Activated T-cell treated with anti-CD3 and anti-CD28 coated beads, Interleukin-2, amount 50 U/mL, for 72 hours (primary cell): Measurements from ENCODE around the gene PSG7. TPM values are rescaled to one million over a fixed set of nuclear protein-coding genes. Genes with fewer than 3 reads are reported as not detected.
"Not testable (repeated sequence)": the region's sequence is repeated elsewhere in the genome, so short reads cannot be mapped to it uniquely, and the experiment has no call there.

Experiments
- ATAC-seq, 2 donors: fragments of 150-1000 bp; cut with Tn5 transposase; replicated peaks in 1 of 2; 2 replicates each; pipeline ENCODE4 v1.10.0; 2021; ENCODE audit warnings: moderate library complexity in 2 of 2, mild to moderate bottlenecking in 1 of 2
- DNase-seq, 2 donors: peaks; one replicate each; pipeline ENCODE4 v3.0.0; 2021 to 2022; ENCODE audit warnings: mixed read lengths in 1 of 2
- H3K27ac Mint-ChIP-seq: one replicate; pipeline ENCODE4 v1.8.0; 2022; ENCODE audit warnings: mild to moderate bottlenecking, moderate library complexity, mixed read lengths
- H3K27me3 Mint-ChIP-seq: one replicate; pipeline ENCODE4 v1.8.0; 2022; ENCODE audit warnings: low read depth, mixed read lengths
- H3K36me3 Mint-ChIP-seq, 2 donors: one replicate each; pipeline ENCODE4 v1.8.0; 2022; ENCODE audit warnings: mixed read lengths in 2 of 2, mild to moderate bottlenecking in 1 of 2; ENCODE audit not compliant: insufficient read depth in 2 of 2
- H3K4me1 Mint-ChIP-seq: one replicate; pipeline ENCODE4 v1.8.0; 2022; ENCODE audit warnings: low read depth, mixed read lengths
- H3K4me3 Mint-ChIP-seq, 2 donors: one replicate each; pipeline ENCODE4 v1.8.0; 2022; ENCODE audit warnings: mild to moderate bottlenecking in 2 of 2, mixed read lengths in 2 of 2, moderate library complexity in 2 of 2
- H3K9me3 Mint-ChIP-seq, 2 donors: one replicate each; pipeline ENCODE4 v1.8.0; 2022; ENCODE audit warnings: mixed read lengths in 2 of 2
- total RNA-seq, 2 donors: library from RNA; stranded (reverse); gene quantifications; one replicate each; pipeline ENCODE4 v1.2.3, GENCODE V29; 2022

PSG7 gene
- not detected for total RNA-seq

DNA sequence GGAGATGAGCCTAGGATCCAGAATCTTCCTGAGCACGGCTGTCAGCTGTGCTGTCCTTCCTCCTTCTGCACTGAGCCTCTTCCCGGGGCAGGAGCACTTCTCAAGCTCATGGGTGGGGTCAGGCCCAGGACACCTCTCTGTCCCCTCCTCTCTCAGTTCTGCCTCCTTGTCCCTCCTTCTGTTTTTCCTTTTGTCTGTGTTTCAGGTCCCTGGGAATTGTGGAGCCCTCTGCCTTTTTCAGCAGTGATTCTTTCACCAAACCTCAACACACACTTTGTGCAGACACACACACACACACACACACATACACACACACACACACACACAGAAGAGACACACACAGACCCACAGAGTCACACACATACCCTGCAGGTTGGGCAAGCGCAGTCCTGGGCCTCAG lies at the start of gene PSG7:
Gene PSG7, minus strand, starts transcription at position 101 of the 400 bp plus-strand sequence. CDS start 131 bp downstream, outside the sequence.
- not testable (repeated sequence) for H3K4me3 Mint-ChIP-seq

DNA sequence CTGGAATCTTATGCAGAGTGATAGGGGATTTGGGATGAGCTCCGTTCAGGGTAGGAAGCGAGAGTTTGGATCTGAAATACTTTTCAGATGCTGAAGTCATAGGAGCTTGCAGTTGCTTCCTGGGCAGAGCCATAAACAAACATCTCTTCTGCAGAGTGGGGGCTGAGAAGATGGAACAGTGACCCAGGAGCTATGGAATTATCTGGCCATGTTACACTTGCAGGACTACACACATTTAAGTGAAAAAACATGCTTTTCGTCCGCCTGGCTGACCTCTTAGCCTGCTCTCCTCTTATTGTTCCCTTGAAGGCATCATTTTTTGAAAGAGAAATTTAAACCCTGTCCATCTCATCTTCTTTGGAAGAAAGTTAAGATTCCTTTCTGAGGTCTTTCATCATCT lies 48.6 kb upstream of the PSG7 start:
- Mint-ChIP-seq H3K27ac (no peak overlapping the region), H3K9me3 (peaks cover 2 to 3% of the 10 kb centered on the region in 2 donors), H3K27me3 (no peaks in the 10 kb centered on the region), H3K36me3 (peaks cover 1 to 2% of the 10 kb centered on the region in 2 donors), H3K4me1 (no peaks in the 10 kb centered on the region), H3K4me3 (no peak overlapping the region)
- no peak for ATAC-seq
- no peak for DNase-seq

More for the DNA sequence above, at the start of gene PSG7:
- H3K9me3 Mint-ChIP-seq, H3K36me3 Mint-ChIP-seq, ATAC-seq, H3K27me3 Mint-ChIP-seq, H3K4me1 Mint-ChIP-seq, H3K27ac Mint-ChIP-seq, DNase-seq: not testable (repeated sequence)

DNA sequence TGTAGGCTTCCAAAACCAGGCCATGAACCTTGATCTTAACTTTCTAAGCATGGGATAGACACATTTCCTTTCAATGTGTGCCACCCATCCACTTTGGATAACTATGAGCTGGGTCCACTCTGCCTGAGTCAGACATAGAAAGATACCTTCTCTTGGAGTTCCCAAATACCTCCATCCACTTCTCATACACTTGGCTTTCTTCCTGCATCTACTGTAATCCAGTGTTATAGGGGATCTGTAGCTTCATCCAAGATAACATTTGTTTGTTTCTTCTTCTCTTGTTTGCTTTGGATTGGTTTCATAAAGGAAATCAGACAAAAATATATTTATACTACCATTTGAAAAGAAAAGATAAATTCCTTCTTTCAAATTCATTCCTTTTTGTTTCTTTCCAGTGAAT lies 45.1 kb upstream of the PSG7 start:
- H3K36me3 Mint-ChIP-seq, H3K4me1 Mint-ChIP-seq, H3K9me3 Mint-ChIP-seq, H3K27ac Mint-ChIP-seq, DNase-seq, H3K4me3 Mint-ChIP-seq, ATAC-seq, H3K27me3 Mint-ChIP-seq: not testable (repeated sequence)

DNA sequence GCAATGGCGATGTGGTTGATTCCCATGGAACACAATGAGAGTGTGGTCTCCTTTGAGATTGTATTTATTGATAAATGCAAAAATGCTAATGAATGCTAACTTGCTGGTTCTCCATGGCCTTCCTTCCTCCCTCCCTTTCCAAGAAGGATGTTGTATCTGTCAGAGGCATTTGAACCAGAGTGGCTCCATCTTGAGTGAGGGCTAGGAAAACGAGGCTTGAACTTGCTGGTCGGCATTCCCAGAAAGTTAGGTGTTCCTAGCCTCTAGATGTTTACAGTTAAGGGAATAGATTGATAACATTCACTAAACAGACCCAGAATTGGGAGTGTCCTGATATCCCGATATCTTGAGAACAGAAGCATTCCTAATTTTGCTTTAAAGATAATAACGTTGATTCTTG lies 34.4 kb upstream of the PSG7 start:
- H3K4me1 Mint-ChIP-seq, H3K9me3 Mint-ChIP-seq, DNase-seq, ATAC-seq, H3K27ac Mint-ChIP-seq, H3K27me3 Mint-ChIP-seq, H3K4me3 Mint-ChIP-seq, H3K36me3 Mint-ChIP-seq: not testable (repeated sequence)

DNA sequence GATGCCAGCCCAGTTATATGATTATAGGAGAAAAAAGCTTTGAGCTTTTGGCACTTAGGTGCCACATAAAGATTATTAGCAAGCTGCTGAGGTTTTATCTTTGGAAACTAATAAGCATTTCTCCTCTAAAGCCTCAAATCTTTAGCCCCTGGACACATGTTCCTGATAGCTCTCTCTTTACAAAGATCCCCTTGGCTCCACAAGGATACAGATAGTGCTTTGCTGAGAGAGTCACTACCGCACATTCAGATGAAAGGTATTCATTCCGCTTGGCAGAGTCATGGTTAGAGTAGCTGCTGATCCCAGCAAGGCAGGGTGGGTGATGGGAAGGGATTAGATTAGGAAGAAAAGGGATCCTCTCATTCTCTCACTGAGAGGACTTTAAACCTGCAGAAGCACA lies 28.2 kb upstream of the PSG7 start:
- Mint-ChIP-seq H3K27me3 (no peaks in the 10 kb centered on the region), H3K4me1 (no peaks in the 10 kb centered on the region), H3K9me3 (no peaks in the 10 kb centered on the region), H3K4me3 (no peak overlapping the region), H3K36me3 (no peaks in the 10 kb centered on the region), H3K27ac (no peak overlapping the region)
- DNase-seq (no peak), ATAC-seq (no peak)

DNA sequence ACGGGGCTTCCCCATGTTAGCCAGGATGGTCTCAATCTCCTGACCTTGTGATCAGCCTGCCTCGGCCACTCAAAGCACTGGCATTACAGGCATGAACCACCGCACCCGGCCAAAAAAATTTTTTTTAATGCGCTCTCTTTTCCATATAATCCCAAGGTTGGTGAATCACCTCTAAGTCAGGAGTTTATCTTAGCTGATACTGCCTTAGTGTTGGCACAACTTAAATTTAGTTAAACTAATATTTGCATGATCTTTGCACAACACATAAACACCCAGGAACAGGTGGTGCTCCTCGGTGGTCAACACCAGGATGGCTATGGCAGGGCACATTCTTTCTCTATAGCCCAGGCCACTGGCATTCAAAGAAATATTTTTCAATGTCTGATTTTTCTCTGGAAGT lies 24.1 kb upstream of the PSG7 start:
- Mint-ChIP-seq H3K4me1 (no peaks in the 10 kb centered on the region), H3K9me3 (no peaks in the 10 kb centered on the region), H3K36me3 (no peaks in the 10 kb centered on the region), H3K4me3 (no peak overlapping the region), H3K27me3 (no peaks in the 10 kb centered on the region), H3K27ac (no peak overlapping the region)
- ATAC-seq (no peak), DNase-seq (no peak)

DNA sequence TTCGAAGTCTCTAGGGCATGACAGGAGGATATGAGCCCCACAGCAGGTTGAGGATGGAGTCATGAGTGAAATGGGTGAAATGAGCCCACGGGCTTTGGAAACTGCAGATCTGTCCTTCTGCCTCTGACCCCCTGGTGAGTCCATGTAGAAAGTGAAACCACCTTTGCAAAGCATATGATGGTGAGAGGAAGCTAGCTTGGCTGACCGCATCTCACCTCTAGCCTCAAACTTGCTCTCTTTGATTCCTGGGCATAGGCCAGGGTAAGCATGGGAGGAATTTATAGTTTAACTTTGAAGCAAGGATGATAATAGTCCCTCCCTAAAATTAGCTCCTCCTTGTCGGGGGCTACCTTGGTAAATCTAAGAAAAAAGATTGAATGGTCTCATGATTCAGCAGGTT lies 15.1 kb upstream of the PSG7 start:
- ATAC-seq, H3K9me3 Mint-ChIP-seq, H3K4me3 Mint-ChIP-seq, H3K36me3 Mint-ChIP-seq, DNase-seq, H3K27me3 Mint-ChIP-seq, H3K27ac Mint-ChIP-seq, H3K4me1 Mint-ChIP-seq: not testable (repeated sequence)

DNA sequence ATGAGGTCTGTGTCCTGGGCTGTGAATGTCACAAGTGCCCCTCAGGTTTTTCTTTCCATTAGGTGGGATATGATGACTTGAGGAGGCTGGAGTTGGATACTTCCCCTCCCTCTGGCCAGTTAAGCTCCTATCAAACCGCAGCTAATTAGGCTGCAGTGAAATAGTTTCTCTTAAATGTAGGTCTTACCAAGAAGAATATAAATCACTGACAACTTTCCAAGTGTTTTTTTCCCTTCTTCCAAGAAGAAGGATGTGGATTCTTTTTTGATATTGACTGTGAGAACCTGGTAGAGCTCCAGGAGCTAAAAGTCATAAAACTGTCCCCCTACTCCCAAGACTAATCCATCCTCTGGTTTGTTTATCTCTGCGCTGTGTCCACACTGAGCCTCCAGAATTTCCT lies 14.5 kb upstream of the PSG7 start:
- not testable (repeated sequence) for H3K27ac Mint-ChIP-seq, H3K27me3 Mint-ChIP-seq, H3K4me1 Mint-ChIP-seq, H3K36me3 Mint-ChIP-seq, H3K4me3 Mint-ChIP-seq, ATAC-seq, DNase-seq, H3K9me3 Mint-ChIP-seq

DNA sequence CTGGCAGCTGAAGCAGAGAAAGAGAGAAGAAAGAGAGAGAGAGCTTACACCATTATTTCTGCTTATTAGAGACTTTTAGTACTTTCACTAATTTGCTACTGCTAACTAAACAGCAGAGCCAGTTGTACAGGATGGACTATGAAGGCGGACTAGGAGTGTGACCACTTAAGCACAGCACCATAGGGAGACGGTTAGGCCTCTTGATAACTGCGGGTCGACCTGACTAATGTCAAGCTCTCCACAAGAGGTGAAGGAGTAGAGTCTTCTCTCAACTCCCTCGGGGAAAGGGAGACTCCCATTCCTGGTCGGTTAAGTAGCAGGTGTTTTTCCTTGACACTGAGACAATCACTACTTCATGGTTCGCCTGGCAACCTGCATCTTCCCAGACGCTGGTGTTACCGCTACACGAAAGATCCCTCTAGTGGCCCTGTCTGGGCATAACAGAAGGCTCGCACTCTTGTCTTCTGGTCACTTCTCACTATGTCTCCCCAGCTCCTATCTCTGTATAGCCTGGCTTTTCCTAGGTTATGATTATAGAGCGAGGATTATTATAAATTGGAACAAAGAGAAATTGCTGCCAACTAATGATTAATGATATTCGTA lies 5.3 kb upstream of the PSG7 start:
- Mint-ChIP-seq H3K27me3 (peaks cover 6% of the 10 kb centered on the region), H3K4me3 (no peak overlapping the region), H3K4me1 (no peaks in the 10 kb centered on the region), H3K36me3 (no peaks in the 10 kb centered on the region), H3K27ac (no peak overlapping the region), H3K9me3 (no peaks in the 10 kb centered on the region)
- DNase-seq (peak in 1 of 2 donors; percentile 4), ATAC-seq (no peak)

DNA sequence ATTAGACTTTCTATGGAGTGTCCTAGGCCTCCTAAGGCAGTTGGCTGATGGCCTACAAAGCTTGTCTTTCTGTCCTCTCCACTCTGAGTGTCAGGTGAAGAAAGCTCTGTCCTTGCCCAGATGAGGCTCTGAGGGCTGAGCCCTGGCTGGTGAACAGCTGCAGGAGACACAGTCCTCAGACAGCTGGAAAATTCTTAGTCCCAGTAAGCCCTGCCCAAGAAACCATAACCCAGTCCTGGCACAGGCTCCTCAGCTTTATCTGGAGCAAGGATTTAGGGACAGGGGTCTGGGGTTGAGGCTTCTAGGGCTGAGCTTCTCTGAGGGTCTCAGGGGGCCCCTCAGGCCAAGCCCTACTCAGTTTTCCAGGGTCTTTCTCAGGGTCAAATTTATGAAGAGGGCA lies 2.3 kb downstream of the PSG7 start:
- H3K27ac Mint-ChIP-seq, H3K4me1 Mint-ChIP-seq, ATAC-seq, H3K27me3 Mint-ChIP-seq, DNase-seq, H3K4me3 Mint-ChIP-seq, H3K36me3 Mint-ChIP-seq, H3K9me3 Mint-ChIP-seq: not testable (repeated sequence)

DNA sequence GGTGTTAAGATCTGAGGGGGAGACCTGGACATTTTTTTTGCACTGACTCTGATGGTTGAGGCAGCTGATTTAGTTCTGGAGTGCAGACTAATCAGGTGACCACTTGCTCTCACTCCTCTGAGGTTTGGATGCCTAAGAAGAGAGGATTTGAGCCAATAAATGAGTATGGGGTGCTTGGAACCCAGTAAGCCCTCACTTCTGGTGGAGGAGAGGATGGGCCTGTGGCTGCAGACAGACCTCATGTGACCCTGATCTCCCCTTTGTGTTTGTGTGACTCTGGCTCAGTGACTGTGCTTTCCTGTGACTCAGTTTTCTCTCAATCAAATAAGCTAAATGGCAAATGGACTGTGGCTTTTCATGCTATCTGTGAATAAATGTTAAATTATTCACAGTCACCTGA lies 2.8 kb downstream of the PSG7 start:
- ATAC-seq, H3K27me3 Mint-ChIP-seq, DNase-seq, H3K4me1 Mint-ChIP-seq, H3K9me3 Mint-ChIP-seq, H3K36me3 Mint-ChIP-seq, H3K4me3 Mint-ChIP-seq, H3K27ac Mint-ChIP-seq: not testable (repeated sequence)

DNA sequence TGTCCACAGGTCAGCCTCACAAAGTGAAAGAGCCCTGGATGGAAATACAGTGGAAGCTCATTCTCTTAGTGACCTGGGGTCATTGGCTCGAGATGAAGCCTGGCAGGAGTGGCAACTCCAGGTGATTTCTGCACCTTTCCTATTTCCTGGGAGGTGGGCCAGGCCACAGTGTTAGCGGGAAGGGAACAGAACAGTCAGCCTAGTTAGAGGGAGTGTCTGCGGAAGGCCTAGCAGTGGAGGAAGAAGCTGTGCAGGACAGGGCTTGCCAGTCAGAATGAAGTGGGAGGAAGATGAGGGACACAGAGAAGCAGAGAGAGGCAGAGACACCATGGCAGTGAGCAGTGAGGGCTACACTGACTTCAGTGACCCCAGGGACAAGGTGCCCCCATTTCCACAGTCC lies 3.6 kb downstream of the PSG7 start:
- not testable (repeated sequence) for H3K4me1 Mint-ChIP-seq, ATAC-seq, H3K27ac Mint-ChIP-seq, H3K27me3 Mint-ChIP-seq, H3K36me3 Mint-ChIP-seq, H3K4me3 Mint-ChIP-seq, H3K9me3 Mint-ChIP-seq, DNase-seq

DNA sequence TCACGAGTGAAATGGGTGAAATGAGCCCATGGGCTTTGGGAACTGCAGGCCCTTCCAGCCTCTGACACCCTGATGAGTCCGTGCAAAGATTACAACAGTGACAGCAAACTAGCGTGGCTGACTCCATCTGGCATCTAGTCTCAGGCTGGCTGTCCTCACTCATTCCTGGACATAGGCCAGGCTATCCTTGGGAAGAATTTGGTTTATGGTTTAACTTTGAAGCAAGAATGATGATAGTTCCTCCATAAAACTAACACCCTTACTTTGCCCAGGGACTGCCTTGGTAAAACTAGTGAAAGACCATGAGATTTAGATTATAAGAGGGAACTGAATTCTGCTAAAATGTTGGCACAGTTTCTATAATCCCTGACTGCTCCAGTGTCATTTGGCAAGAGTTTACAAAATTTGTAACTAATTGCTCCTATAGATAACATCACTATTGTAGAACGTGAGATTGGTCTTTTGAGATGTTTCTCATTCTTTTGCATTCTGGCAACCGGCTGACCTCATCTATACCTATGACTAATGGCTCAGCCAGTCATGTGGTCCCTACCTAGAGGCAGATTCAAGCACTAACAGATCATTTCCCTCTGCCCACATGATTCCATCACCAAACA lies 4.4 kb downstream of the PSG7 start:
- ATAC-seq, H3K4me3 Mint-ChIP-seq, H3K36me3 Mint-ChIP-seq, H3K9me3 Mint-ChIP-seq, DNase-seq, H3K27me3 Mint-ChIP-seq, H3K27ac Mint-ChIP-seq, H3K4me1 Mint-ChIP-seq: not testable (repeated sequence)

DNA sequence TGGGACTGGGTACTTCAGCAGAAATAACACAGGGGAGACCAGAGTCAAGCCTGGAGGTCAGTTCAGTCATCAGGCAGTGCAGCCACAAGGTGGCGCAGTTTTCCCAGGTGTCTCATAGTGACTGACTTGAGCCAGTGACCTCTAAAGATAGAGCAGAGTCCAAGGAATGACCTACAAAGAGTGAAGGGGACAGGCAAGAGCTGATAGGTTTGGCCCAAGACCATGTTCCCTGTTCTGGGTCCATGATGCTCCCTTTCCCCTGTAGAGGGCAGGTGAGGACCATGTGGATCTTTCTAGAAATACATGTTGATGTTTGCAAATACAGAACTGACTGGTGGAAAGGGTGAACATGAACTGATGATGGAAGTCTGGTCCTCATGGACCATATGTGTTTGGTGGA lies 6.8 kb downstream of the PSG7 start:
- H3K9me3 Mint-ChIP-seq, ATAC-seq, H3K36me3 Mint-ChIP-seq, H3K4me1 Mint-ChIP-seq, H3K27me3 Mint-ChIP-seq, H3K27ac Mint-ChIP-seq, H3K4me3 Mint-ChIP-seq: not testable (repeated sequence)
- peak in 1 of 2 donors; percentile 52 for DNase-seq
